Colonic mucosa (tissue), 4 donors: ENCODE measurements around the gene GBF1. TPM values are rescaled to one million over a fixed set of nuclear protein-coding genes. Genes with fewer than 3 reads are reported as not detected.

Experiments
- DNase-seq: peaks from one replicate; pipeline ENCODE4 v3.0.0-alpha.2; 2020
- H3K27ac ChIP-seq: fragments of 200-600 bp; one replicate; pipeline ENCODE4 v1.8.0; 2021
- H3K27me3 ChIP-seq: fragments of 200-600 bp; one replicate; pipeline ENCODE4 v1.8.0; 2021
- H3K36me3 ChIP-seq: fragments of 200-600 bp; one replicate; pipeline ENCODE4 v1.8.0; 2021
- H3K4me1 ChIP-seq: fragments of 200-600 bp; one replicate; pipeline ENCODE4 v1.8.0; 2021; ENCODE audit warnings: mild to moderate bottlenecking
- H3K4me3 ChIP-seq: fragments of 200-600 bp; one replicate; pipeline ENCODE4 v1.8.0; 2021
- H3K9ac ChIP-seq, 2 donors: one replicate each; pipeline ENCODE4 v1.7.0; 2013; ENCODE audit warnings: control low read depth in 2 of 2, low read depth in 2 of 2, low read length in 2 of 2
- H3K9me3 ChIP-seq: fragments of 200-600 bp; one replicate; pipeline ENCODE4 v1.8.0; 2021
- CTCF ChIP-seq: fragments of 200-600 bp; IDR thresholded peaks from one replicate; pipeline ENCODE4 v1.8.0; 2022; ENCODE audit warnings: antibody characterized with exemption, mild to moderate bottlenecking
- intact Hi-C: fragments of 100-400 bp; cut with DNase I; formaldehyde crosslinking; loops from one replicate; pipeline ENCODE4 v1.14.1; 2022
- total RNA-seq, 2 donors: library from RNA; stranded (reverse); fragmentation: NEBNext Ultra II Directional in 1 of 2; extraction: Animal tissue kit (Norgen Biotek cat#: 25700) in 1 of 2; gene quantifications; one replicate each; pipeline ENCODE4 v1.2.1, GENCODE V29; 2021
- donor health status: healthy.
- donor health status: DM: no; HTN: no; CAD: no.
- donor health status: DM: no; HTN: no; CAD: no.

The GBF1 gene
- total RNA-seq, 2 donors from 2014 or later, result 59.8 to 73.4 TPM

GRCh38 chr10:102431452-102432124 is 186.3 kb downstream of the GBF1 start:
- H3K4me3 ChIP-seq, result peak overlapping the region; percentile 85
- H3K9me3 ChIP-seq, result no peaks in the 10 kb centered on the region
- H3K9ac ChIP-seq, result peak overlapping the region; percentile 96 to 98
- DNase-seq, result no peak
- intact Hi-C loops, result no loop called here
- peaks cover 4% of the 10 kb centered on the region for H3K4me1 ChIP-seq
- H3K27me3 ChIP-seq, result no peaks in the 10 kb centered on the region
- H3K27ac ChIP-seq, result no peak overlapping the region
- no peaks in the 10 kb centered on the region for H3K36me3 ChIP-seq
- no peak for TF ChIP-seq CTCF

Other genes starting within 250 kb of the GBF1 start
- gene ARMH3, start 189.4 kb upstream of the GBF1 start, total RNA-seq, result 10 to 100 TPM; 25.1 to 31.3 TPM
- gene HPS6, start 180.2 kb upstream of the GBF1 start, total RNA-seq, result 10 to 100 TPM; 21.9 to 26.6 TPM
- 10 to 100 TPM; 30.8 to 31.4 TPM for gene LDB1, start 125.2 kb upstream of the GBF1 start, total RNA-seq
- 10 to 100 TPM; 17.0 to 36.1 TPM for gene PPRC1, start 112.5 kb upstream of the GBF1 start, total RNA-seq
- 10 to 100 TPM; 34.5 to 68.2 TPM for gene NOLC1, start 93.1 kb upstream of the GBF1 start, total RNA-seq
- gene ELOVL3, start 19.2 kb upstream of the GBF1 start, total RNA-seq, result under 1 TPM in 1 of 2 donors, not detected in 1; 0.24 TPM
- gene PITX3, start 4.0 kb upstream of the GBF1 start, total RNA-seq, result not detected
- 10 to 100 TPM; 29.3 to 44.5 TPM for gene NFKB2, start 150.2 kb downstream of the GBF1 start, total RNA-seq
- 10 to 100 TPM in 1 of 2 donors, 1 to 10 TPM in 1; 4.2 to 22.5 TPM for gene PSD, start 173.3 kb downstream of the GBF1 start, total RNA-seq
- 10 to 100 TPM; 23.7 to 37.3 TPM for gene FBXL15, start 175.3 kb downstream of the GBF1 start, total RNA-seq
- 10 to 100 TPM; 30.2 to 32.1 TPM for gene CUEDC2, start 187.0 kb downstream of the GBF1 start, total RNA-seq
- gene C10orf95, start 206.0 kb downstream of the GBF1 start, total RNA-seq, result 1 to 10 TPM; 2.8 to 4.8 TPM